RPMI7951 (cell line): ENCODE measurements around the gene FOXL2. TPM values are rescaled to one million over a fixed set of nuclear protein-coding genes. Genes with fewer than 3 reads are reported as not detected.
"Not testable (repeated sequence)": the region's sequence is repeated elsewhere in the genome, so short reads cannot be mapped to it uniquely, and the experiment has no call there.

Experiments used
- DNase-seq: peaks from one replicate; pipeline ENCODE4 v3.0.0-alpha.2; 2012; ENCODE audit warnings: low read depth
- total RNA-seq: library from RNA; depleted of rRNA; stranded (reverse); fragments of >200 nt; shearing (Covaris generic); gene quantifications from 2 replicates; pipeline ENCODE4 v1.2.3, GENCODE V29; 2014

Gene FOXL2
- total RNA-seq, 1 experiment from 2014 or later: 0.36 TPM

- no peak for DNase-seq
Observed at GRCh38 chr3:138933068-138933668, 13.8 kb downstream of the FOXL2 start.

GRCh38 chr3:138928727-138929372 is 18.1 kb downstream of the FOXL2 start:
- DNase-seq: no peak

- DNase-seq: peak; percentile 79
Observed at GRCh38 chr3:138923531-138923994, 23.4 kb downstream of the FOXL2 start.

GRCh38 chr3:138922400-138922799 is 24.5 kb downstream of the FOXL2 start:
- DNase-seq: not testable (repeated sequence)

GRCh38 chr3:138921316-138922292 is 25.3 kb downstream of the FOXL2 start:
- peak; percentile 96 for DNase-seq

- DNase-seq: peak; percentile 7
Observed at GRCh38 chr3:138919325-138919724, 27.6 kb downstream of the FOXL2 start.

- DNase-seq: peak; percentile 24
Observed at GRCh38 chr3:138916824-138917223, 30.1 kb downstream of the FOXL2 start.

GRCh38 chr3:138915503-138916498 is 31.1 kb downstream of the FOXL2 start:
- DNase-seq: peak; percentile 92

- DNase-seq: peak; percentile 77
Observed at GRCh38 chr3:138914870-138915502, 32.0 kb downstream of the FOXL2 start.

- no peak for DNase-seq
Observed at GRCh38 chr3:138913766-138914165, 33.2 kb downstream of the FOXL2 start.

- DNase-seq: no peak
Observed at GRCh38 chr3:138912237-138912636, 34.7 kb downstream of the FOXL2 start.

GRCh38 chr3:138911621-138912020 is 35.3 kb downstream of the FOXL2 start:
- DNase-seq: no peak

GRCh38 chr3:138909904-138910303 is 37.0 kb downstream of the FOXL2 start:
- DNase-seq: no peak

- DNase-seq: no peak
Observed at GRCh38 chr3:138908846-138909245, 38.1 kb downstream of the FOXL2 start.

- DNase-seq: no peak
Observed at GRCh38 chr3:138907539-138907938, 39.4 kb downstream of the FOXL2 start.

GRCh38 chr3:138902171-138902570 is 44.8 kb downstream of the FOXL2 start:
- no peak for DNase-seq

- DNase-seq: no peak
Observed at GRCh38 chr3:138901567-138901966, 45.4 kb downstream of the FOXL2 start.

- DNase-seq: no peak
Observed at GRCh38 chr3:138899351-138899991, 47.5 kb downstream of the FOXL2 start.

GRCh38 chr3:138898708-138899107 is 48.2 kb downstream of the FOXL2 start:
- no peak for DNase-seq

- peak; percentile 54 for DNase-seq
Observed at GRCh38 chr3:138898301-138898700, 48.6 kb downstream of the FOXL2 start.
